IMR-90 (cell line): ENCODE measurements around the gene NRIP1. TPM values are rescaled to one million over a fixed set of nuclear protein-coding genes. Genes with fewer than 3 reads are reported as not detected.

Experiments
- ATAC-seq: fragments of 200-7000 bp; cut with Tn5 transposase; 2 replicates; pipeline ENCODE4 v1.9.1; 2020; ENCODE audit warnings: low read depth, mild to moderate bottlenecking, moderate library complexity
- BruUV-seq: library from RNA; stranded (reverse); fragments of 400-500 nt; replicated peaks from 2 replicates; lab custom pipeline; 2021; lab: Mats Ljungman, UMichigan
- CTCF ChIA-PET: fragments of 300-600 bp; formaldehyde crosslinking; extraction: SDS; loops from one replicate; lab custom pipeline; 2021; ENCODE audit warnings: antibody characterized with exemption; lab: Yijun Ruan, JAX
- POLR2A ChIA-PET: fragments of 300-600 bp; sonication (Branson Sonifier 250); formaldehyde crosslinking; loops from one replicate; lab custom pipeline; 2022; ENCODE audit warnings: antibody characterized with exemption; ENCODE audit not compliant: unreplicated experiment; lab: Charles Lee
- DNase-seq: peaks from one replicate; pipeline ENCODE4 v3.0.0; 2013
- H2AFZ ChIP-seq: replicated peaks from 2 replicates; pipeline ENCODE3; 2013; ENCODE audit warnings: low read length, mild to moderate bottlenecking; ENCODE audit not compliant: poor library complexity
- H2AK5ac ChIP-seq: 2 replicates; pipeline ENCODE4 v1.6.1; 2013; ENCODE audit warnings: low read depth, low read length, inconsistent platforms
- H2AK9ac ChIP-seq: replicated peaks from 2 replicates; pipeline ENCODE3; 2013; ENCODE audit warnings: mild to moderate bottlenecking, low read depth, low read length, moderate library complexity; ENCODE audit not compliant: poor library complexity
- H2BK120ac ChIP-seq: 2 replicates; pipeline ENCODE4 v1.6.1; 2013; ENCODE audit warnings: low read depth, low read length, inconsistent platforms
- H2BK15ac ChIP-seq: 3 replicates; pipeline ENCODE4 v1.6.1; 2013; ENCODE audit warnings: low read depth, low read length, inconsistent platforms
- H2BK20ac ChIP-seq: 2 replicates; pipeline ENCODE4 v1.6.1; 2013; ENCODE audit warnings: low read depth, mild to moderate bottlenecking, inconsistent platforms, low read length, moderate library complexity
- H2BK5ac ChIP-seq: 2 replicates; pipeline ENCODE4 v1.6.1; 2013; ENCODE audit warnings: mild to moderate bottlenecking, low read depth, low read length, inconsistent platforms; ENCODE audit not compliant: poor library complexity, severe bottlenecking
- H3K14ac ChIP-seq: replicated peaks from 2 replicates; pipeline ENCODE4 v1.6.1; 2013; ENCODE audit warnings: low read depth, low read length, inconsistent platforms
- H3K18ac ChIP-seq: 2 replicates; pipeline ENCODE4 v1.6.1; 2013; ENCODE audit warnings: low read depth, low read length, control low read depth
- H3K23ac ChIP-seq: 2 replicates; pipeline ENCODE4 v1.6.1; 2013; ENCODE audit warnings: low read depth, low read length, inconsistent platforms
- H3K27ac ChIP-seq: 2 replicates; pipeline ENCODE4 v1.5.1; 2013; ENCODE audit warnings: mild to moderate bottlenecking, control low read depth, low read length; ENCODE audit not compliant: insufficient read depth
- H3K27me3 ChIP-seq: 2 replicates; pipeline ENCODE4 v1.6.1; 2013; ENCODE audit warnings: low read length; ENCODE audit not compliant: control insufficient read depth, insufficient read depth
- H3K36me3 ChIP-seq: 2 replicates; pipeline ENCODE4 v1.6.1; 2013; ENCODE audit warnings: low read length, mixed read lengths; ENCODE audit not compliant: control insufficient read depth, insufficient read depth
- H3K4ac ChIP-seq: 2 replicates; pipeline ENCODE4 v1.6.1; 2013; ENCODE audit warnings: low read depth, low read length, inconsistent platforms
- H3K4me1 ChIP-seq: 2 replicates; pipeline ENCODE4 v1.6.1; 2013; ENCODE audit warnings: low read length, mixed read lengths; ENCODE audit not compliant: control insufficient read depth, insufficient read depth
- H3K4me2 ChIP-seq: 2 replicates; pipeline ENCODE4 v1.6.1; 2013; ENCODE audit warnings: low read depth, mild to moderate bottlenecking, control low read depth, low read length, moderate library complexity
- H3K4me3 ChIP-seq: 2 replicates; pipeline ENCODE4 v1.5.1; 2013; ENCODE audit warnings: low read depth, mild to moderate bottlenecking, control low read depth, low read length, moderate library complexity; ENCODE audit not compliant: insufficient read depth
- H3K56ac ChIP-seq: 2 replicates; pipeline ENCODE4 v1.6.1; 2013; ENCODE audit warnings: low read length, inconsistent platforms; ENCODE audit not compliant: insufficient read depth; ENCODE audit errors: extremely low read depth
- H3K79me1 ChIP-seq, 2 experiments: 2 replicates each; pipeline ENCODE4 v1.6.1; 2013; ENCODE audit warnings: low read length in 2 of 2, inconsistent platforms in 1 of 2, low read depth in 1 of 2
- H3K9ac ChIP-seq: 2 replicates; pipeline ENCODE4 v1.6.1; 2013; ENCODE audit warnings: low read depth, low read length, control low read depth
- H3K9me1 ChIP-seq: 2 replicates; pipeline ENCODE4 v1.6.1; 2013; ENCODE audit warnings: low read length, inconsistent platforms; ENCODE audit not compliant: insufficient read depth
- H3K9me3 ChIP-seq: 2 replicates; pipeline ENCODE4 v1.6.1; 2013; ENCODE audit warnings: low read length; ENCODE audit not compliant: control insufficient read depth, insufficient read depth
- H4K20me1 ChIP-seq: 2 replicates; pipeline ENCODE4 v1.6.1; 2013; ENCODE audit warnings: low read length, inconsistent platforms; ENCODE audit not compliant: insufficient read depth
- H4K5ac ChIP-seq: 2 replicates; pipeline ENCODE4 v1.6.1; 2013; ENCODE audit warnings: mild to moderate bottlenecking, low read depth, low read length, control low read depth
- H4K8ac ChIP-seq, 2 experiments: 2 replicates each; pipeline ENCODE4 v1.6.1; 2013; ENCODE audit warnings: low read depth in 2 of 2, low read length in 2 of 2, control low read depth in 1 of 2, inconsistent platforms in 1 of 2
- H4K91ac ChIP-seq: 2 replicates; pipeline ENCODE4 v1.6.1; 2013; ENCODE audit warnings: low read depth, low read length, inconsistent platforms; ENCODE audit not compliant: insufficient read depth
- BHLHE40 ChIP-seq: fragments of 150-350 bp; IDR thresholded peaks from 2 replicates; pipeline ENCODE4 v1.6.1; 2016; ENCODE audit warnings: mild to moderate bottlenecking, low read depth, low read length
- CEBPB ChIP-seq: IDR thresholded peaks from 2 replicates; pipeline ENCODE4 v1.6.1; 2012; ENCODE audit warnings: low read depth, low read length, improper control_type of control experiment
- CTCF ChIP-seq: conservative IDR thresholded peaks from 2 replicates; pipeline ENCODE4 v1.5.1; 2012; ENCODE audit warnings: mild to moderate bottlenecking, low read depth, low read length, improper control_type of control experiment
- ELK1 ChIP-seq: fragments of 150-350 bp; IDR thresholded peaks from 2 replicates; pipeline ENCODE4 v1.6.1; 2016; ENCODE audit warnings: low read depth, mild to moderate bottlenecking, low read length, moderate library complexity, borderline replicate concordance
- FOS ChIP-seq: fragments of 150-350 bp; IDR thresholded peaks from 2 replicates; pipeline ENCODE4 v1.6.1; 2016; ENCODE audit warnings: low read depth, low read length
- MAFK ChIP-seq: IDR thresholded peaks from 2 replicates; pipeline ENCODE4 v1.6.1; 2012; ENCODE audit warnings: low read depth, low read length, improper control_type of control experiment
- MXI1 ChIP-seq: IDR thresholded peaks from 2 replicates; pipeline ENCODE4 v1.6.1; 2012; ENCODE audit warnings: low read depth, mild to moderate bottlenecking, low read length, moderate library complexity, borderline replicate concordance
- RAD21 ChIP-seq: IDR thresholded peaks from 2 replicates; pipeline ENCODE4 v1.6.1; 2012; ENCODE audit warnings: low read length, improper control_type of control experiment
- RFX5 ChIP-seq: IDR thresholded peaks from 2 replicates; pipeline ENCODE4 v1.8.0; 2012; ENCODE audit warnings: low read depth, mild to moderate bottlenecking, low read length, moderate library complexity
- SMC3 ChIP-seq: fragments of 150-350 bp; IDR thresholded peaks from 2 replicates; pipeline ENCODE4 v1.6.1; 2016; ENCODE audit warnings: low read depth, mild to moderate bottlenecking, antibody characterized with exemption, low read length, moderate library complexity
- USF2 ChIP-seq: fragments of 150-350 bp; IDR thresholded peaks from 2 replicates; pipeline ENCODE4 v1.6.1; 2017; ENCODE audit warnings: mild to moderate bottlenecking, antibody characterized with exemption, low read length, low read depth
- WGBS, 2 experiments: methylation state at CpG; one replicate each; pipeline versions ENCODE4 v1.1.5 to v1.1.7; 2013; ENCODE audit warnings: missing lambda C conversion rate in 2 of 2; ENCODE audit not compliant: insufficient read length in 1 of 2; ENCODE audit errors: extremely low coverage in 2 of 2; 5-methylcytosine and 5-hydroxymethylcytosine counted together
- dilution Hi-C: fragments of 300-500 bp; cut with HindIII; formaldehyde crosslinking; loops from one replicate; pipeline ENCODE4 v1.14.3; 2018; ENCODE audit warnings: low sequenced_read_pairs; ENCODE audit not compliant: unreplicated experiment
- in situ Hi-C: fragments of 300-500 bp; cut with MboI; formaldehyde crosslinking; loops from 3 replicates; pipeline ENCODE4 v1.14.3; 2019; ENCODE audit warnings: low sequenced_read_pairs, inconsistent platforms, mixed read lengths
- intact Hi-C: fragments of 100-400 bp; cut with micrococcal nuclease; formaldehyde crosslinking; loops from 2 replicates; pipeline ENCODE4 v1.10.0; 2022
- polyA plus RNA-seq, 3 experiments: library from polyadenylated mRNA; depleted of rRNA; stranded (reverse); fragments of >200 nt; gene quantifications; 2 replicates each; pipeline ENCODE4 v1.2.3, GENCODE V29; 2012; ENCODE audit warnings: low replicate concordance in 1 of 3
- total RNA-seq: library from RNA; depleted of rRNA; stranded (reverse); fragments of >200 nt; gene quantifications from 2 replicates; pipeline ENCODE4 v1.2.3, GENCODE V29; 2012

Gene NRIP1
- total and polyA plus RNA-seq, 2 of the 4 experiments (the other 2 are of a cell fraction), result 9.6 to 73.8 TPM

- no peak overlapping the region for H2BK5ac ChIP-seq
- no peak overlapping the region for H4K91ac ChIP-seq
- intact Hi-C loops, result no loop called here
- H2AK5ac ChIP-seq, result no peak overlapping the region
- no peak overlapping the region for H3K27ac ChIP-seq
- H2BK120ac ChIP-seq, result no peak overlapping the region
- no peak overlapping the region for H2BK20ac ChIP-seq
- H3K4me1 ChIP-seq, result no peaks in the 10 kb centered on the region
- H4K5ac ChIP-seq, result no peak overlapping the region
- no peaks in the 10 kb centered on the region for H3K9me3 ChIP-seq
- no peaks in the 10 kb centered on the region for H3K79me1 ChIP-seq
- in situ Hi-C loops, result loop anchor here (25.0 kb wide), 1 partner anchor 701 kb away; the partner anchor contains the start of gene HSPA13
- no peak overlapping the region for H3K9ac ChIP-seq
- H2AK9ac ChIP-seq, result no peak overlapping the region
- no peak overlapping the region for H2BK15ac ChIP-seq
- H4K20me1 ChIP-seq, result no peaks in the 10 kb centered on the region
- no TSS peak for BruUV-seq
- TF ChIP-seq RFX5 (no peak), BHLHE40 (no peak), USF2 (no peak), FOS (no peak), CTCF (no peak), ELK1 (no peak), CEBPB (no peak), MXI1 (no peak), MAFK (no peak), RAD21 (no peak), SMC3 (no peak)
- no peaks in the 10 kb centered on the region for H3K9me1 ChIP-seq
- no peak overlapping the region for H2AFZ ChIP-seq
- H3K56ac ChIP-seq, result no peak overlapping the region
- ChIA-PET CTCF (no interaction called here), POLR2A (no interaction called here)
- no peak overlapping the region for H3K4ac ChIP-seq
- no peaks in the 10 kb centered on the region for H3K27me3 ChIP-seq
- H4K8ac ChIP-seq, result no peak overlapping the region
- H3K36me3 ChIP-seq, result no peaks in the 10 kb centered on the region
- WGBS, 2 experiments, result no CpG with 5 or more reads among the region's 1 CpG
- DNase-seq (no peak), ATAC-seq (no peak)
- dilution Hi-C loops, result no loop called here
- no peak overlapping the region for H3K23ac ChIP-seq
- H3K4me2 ChIP-seq, result no peak overlapping the region
- H3K18ac ChIP-seq, result no peak overlapping the region
- no peak overlapping the region for H3K4me3 ChIP-seq
- no peak overlapping the region for H3K14ac ChIP-seq
These were observed 23.7 kb upstream of the NRIP1 start for GRCh38 chr21:15088488-15088887.
